HFFc6 (cell line): ENCODE measurements around the gene SELENOO. TPM values are rescaled to one million over a fixed set of nuclear protein-coding genes. Genes with fewer than 3 reads are reported as not detected.
"Not testable (repeated sequence)": the region's sequence is repeated elsewhere in the genome, so short reads cannot be mapped to it uniquely, and the experiment has no call there.

Experiments
- DNase-seq: peaks from one replicate; pipeline ENCODE4 v3.0.0-alpha.2; 2018
- H3K27ac Mint-ChIP-seq: 2 replicates; pipeline ENCODE4 v1.8.0; 2020; ENCODE audit warnings: mild to moderate bottlenecking, mixed read lengths
- H3K27me3 Mint-ChIP-seq: 2 replicates; pipeline ENCODE4 v1.8.0; 2021; ENCODE audit warnings: mild to moderate bottlenecking, moderate library complexity, mixed read lengths; ENCODE audit not compliant: insufficient read depth
- H3K36me3 Mint-ChIP-seq: 2 replicates; pipeline ENCODE4 v1.8.0; 2021; ENCODE audit warnings: low read depth, mixed read lengths
- H3K4me1 Mint-ChIP-seq: 2 replicates; pipeline ENCODE4 v1.8.0; 2020; ENCODE audit warnings: low read depth, mixed read lengths
- H3K4me3 Mint-ChIP-seq: 2 replicates; pipeline ENCODE4 v1.8.0; 2020; ENCODE audit warnings: mild to moderate bottlenecking, moderate library complexity, mixed read lengths
- H3K9me3 Mint-ChIP-seq: 2 replicates; pipeline ENCODE4 v1.8.0; 2020; ENCODE audit warnings: mild to moderate bottlenecking, mixed read lengths
- total RNA-seq, 6 experiments: library from RNA; stranded (reverse); fragmentation: NEBNext Ultra II Directional; extraction: Animal tissue kit (Norgen Biotek cat#: 25700); gene quantifications; 2 replicates in 1 of 6; 3 replicates in 5 of 6; pipeline ENCODE4 v1.2.3, GENCODE V29; 2021
- TF ChIP-seq, protein P1 (sequence below): fragments of 200-600 bp; sonication (generic); IDR thresholded peaks from 2 replicates; pipeline ENCODE4 v1.5.0; 2021; ENCODE audit warnings: antibody characterized with exemption, mild to moderate bottlenecking

The SELENOO gene
- total RNA-seq, 6 experiments from 2014 or later: 14.4 to 18.0 (median 16.0) TPM

DNA sequence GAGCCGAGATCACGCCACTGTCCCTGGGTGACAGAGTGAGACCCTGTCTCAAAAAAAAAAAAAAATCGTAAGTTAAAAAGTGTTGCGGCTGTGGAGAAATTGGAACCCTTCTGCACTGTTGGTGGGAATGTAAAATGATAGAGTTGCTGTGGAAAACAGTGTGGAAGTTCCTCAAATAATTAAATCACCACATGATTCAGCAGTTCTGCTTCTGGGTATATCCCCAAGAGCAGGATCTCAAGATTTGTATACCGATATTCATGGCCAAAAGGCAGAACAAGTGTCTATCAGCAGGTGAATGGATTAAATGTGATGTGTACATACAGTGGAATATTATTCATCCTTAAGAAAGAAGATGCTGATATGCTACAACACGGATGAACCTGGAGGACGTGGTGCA is 3.8 kb downstream of the SELENOO start:
- DNase-seq: no peak
- H3K4me1 Mint-ChIP-seq: peaks cover 10% of the 10 kb centered on the region
- H3K9me3 Mint-ChIP-seq: no peaks in the 10 kb centered on the region
- H3K27ac Mint-ChIP-seq: peak overlapping the region; percentile 43
- H3K36me3 Mint-ChIP-seq: peaks cover 20% of the 10 kb centered on the region
- H3K4me3 Mint-ChIP-seq: no peak overlapping the region
- TF ChIP-seq, protein P1, sequence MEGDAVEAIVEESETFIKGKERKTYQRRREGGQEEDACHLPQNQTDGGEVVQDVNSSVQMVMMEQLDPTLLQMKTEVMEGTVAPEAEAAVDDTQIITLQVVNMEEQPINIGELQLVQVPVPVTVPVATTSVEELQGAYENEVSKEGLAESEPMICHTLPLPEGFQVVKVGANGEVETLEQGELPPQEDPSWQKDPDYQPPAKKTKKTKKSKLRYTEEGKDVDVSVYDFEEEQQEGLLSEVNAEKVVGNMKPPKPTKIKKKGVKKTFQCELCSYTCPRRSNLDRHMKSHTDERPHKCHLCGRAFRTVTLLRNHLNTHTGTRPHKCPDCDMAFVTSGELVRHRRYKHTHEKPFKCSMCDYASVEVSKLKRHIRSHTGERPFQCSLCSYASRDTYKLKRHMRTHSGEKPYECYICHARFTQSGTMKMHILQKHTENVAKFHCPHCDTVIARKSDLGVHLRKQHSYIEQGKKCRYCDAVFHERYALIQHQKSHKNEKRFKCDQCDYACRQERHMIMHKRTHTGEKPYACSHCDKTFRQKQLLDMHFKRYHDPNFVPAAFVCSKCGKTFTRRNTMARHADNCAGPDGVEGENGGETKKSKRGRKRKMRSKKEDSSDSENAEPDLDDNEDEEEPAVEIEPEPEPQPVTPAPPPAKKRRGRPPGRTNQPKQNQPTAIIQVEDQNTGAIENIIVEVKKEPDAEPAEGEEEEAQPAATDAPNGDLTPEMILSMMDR: no peak
- peaks cover 4% of the 10 kb centered on the region; the same call in 1 of the 2 replicates for H3K27me3 Mint-ChIP-seq

DNA sequence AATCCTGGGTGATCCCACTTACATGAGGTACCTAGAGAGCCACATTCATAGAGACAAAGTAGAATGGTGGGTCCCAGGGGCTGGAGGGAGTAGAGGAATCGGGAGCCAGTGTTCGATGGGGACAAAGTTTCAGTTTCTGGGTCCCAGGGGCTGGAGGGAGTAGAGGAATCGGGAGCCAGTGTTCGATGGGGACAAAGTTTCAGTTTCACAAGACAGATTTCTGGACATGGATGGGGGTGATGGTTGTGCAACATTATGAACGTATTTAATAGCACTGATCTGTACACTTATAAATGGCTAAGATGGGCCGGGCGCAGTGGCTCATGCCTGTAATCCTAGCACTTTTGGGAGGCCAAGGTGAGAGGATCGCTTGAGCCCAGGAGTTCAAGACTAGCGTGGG is 4.2 kb downstream of the SELENOO start:
- H3K36me3 Mint-ChIP-seq: peaks cover 24% of the 10 kb centered on the region
- not testable (repeated sequence) for DNase-seq, H3K4me3 Mint-ChIP-seq, H3K9me3 Mint-ChIP-seq, H3K27me3 Mint-ChIP-seq
- peak overlapping the region; percentile 43 for H3K27ac Mint-ChIP-seq
- H3K4me1 Mint-ChIP-seq: peaks cover 10% of the 10 kb centered on the region

DNA sequence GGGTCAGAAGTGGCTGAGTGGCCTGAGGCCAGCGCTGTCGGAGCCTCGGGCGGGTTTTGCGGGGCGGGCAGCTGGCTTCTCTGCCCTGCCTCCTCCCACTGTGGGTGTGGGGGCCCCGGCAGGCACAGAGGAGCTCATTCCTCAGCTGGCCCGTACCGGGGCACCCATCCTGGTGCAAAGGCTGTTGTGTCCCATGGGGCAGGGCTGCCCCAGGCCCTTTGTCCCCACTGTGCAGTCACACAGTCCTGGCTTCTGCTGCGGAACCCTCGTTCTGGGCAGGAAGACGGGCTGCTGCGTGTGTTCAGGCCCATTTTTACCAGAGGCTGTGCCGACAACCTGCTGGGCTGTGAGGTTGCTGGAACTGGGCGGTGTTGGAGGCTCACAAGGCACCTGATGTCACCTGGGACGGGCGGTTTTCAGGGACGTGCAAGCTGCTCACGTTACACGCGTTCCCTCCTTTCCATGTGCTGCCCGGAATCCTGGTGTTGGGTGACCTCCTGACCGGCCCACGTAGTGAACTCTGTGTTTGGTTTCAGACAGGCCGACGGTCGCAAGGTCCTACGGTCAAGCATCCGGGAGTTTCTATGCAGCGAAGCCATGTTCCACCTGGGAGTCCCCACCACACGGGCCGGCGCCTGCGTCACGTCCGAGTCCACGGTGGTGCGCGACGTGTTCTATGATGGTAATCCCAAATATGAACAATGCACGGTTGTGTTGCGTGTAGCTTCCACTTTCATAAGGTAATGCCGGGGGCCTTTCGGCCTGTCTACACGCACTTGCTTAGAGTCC is 5.2 kb downstream of the SELENOO start:
- no peaks in the 10 kb centered on the region for H3K9me3 Mint-ChIP-seq
- peaks cover 26% of the 10 kb centered on the region for H3K36me3 Mint-ChIP-seq
- DNase-seq: no peak
- TF ChIP-seq, protein P1: no peak
- H3K4me3 Mint-ChIP-seq: no peak overlapping the region
- peaks cover 6% of the 10 kb centered on the region for H3K27me3 Mint-ChIP-seq
- no peak overlapping the region for H3K27ac Mint-ChIP-seq
- peaks cover 10% of the 10 kb centered on the region for H3K4me1 Mint-ChIP-seq

DNA sequence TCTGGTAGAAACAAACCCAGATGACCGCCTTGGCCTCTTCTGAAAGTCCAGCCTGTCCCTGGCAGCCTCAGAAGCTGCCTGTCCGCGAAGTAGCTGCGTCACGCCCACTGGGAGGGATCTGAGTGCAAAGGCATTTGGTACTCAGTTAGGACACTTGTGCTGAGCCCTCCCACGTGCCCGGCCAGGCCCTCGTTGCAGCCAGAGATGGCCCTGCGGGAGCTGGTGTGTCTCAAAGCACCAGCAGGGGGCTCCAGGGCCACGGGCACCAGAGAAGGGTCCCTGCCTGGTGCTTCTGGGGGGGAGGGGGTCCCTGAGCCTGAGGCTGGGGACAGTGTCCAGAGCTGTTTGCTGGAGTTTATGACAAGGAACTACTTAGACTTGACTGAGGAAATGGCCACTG is 5.8 kb downstream of the SELENOO start:
- TF ChIP-seq, protein P1: peak; percentile 75
- Mint-ChIP-seq H3K9me3 (no peaks in the 10 kb centered on the region), H3K4me1 (peaks cover 10% of the 10 kb centered on the region), H3K27me3 (peaks cover 8% of the 10 kb centered on the region), H3K36me3 (peaks cover 30% of the 10 kb centered on the region), H3K4me3 (no peak overlapping the region), H3K27ac (no peak overlapping the region)
- DNase-seq: no peak

DNA sequence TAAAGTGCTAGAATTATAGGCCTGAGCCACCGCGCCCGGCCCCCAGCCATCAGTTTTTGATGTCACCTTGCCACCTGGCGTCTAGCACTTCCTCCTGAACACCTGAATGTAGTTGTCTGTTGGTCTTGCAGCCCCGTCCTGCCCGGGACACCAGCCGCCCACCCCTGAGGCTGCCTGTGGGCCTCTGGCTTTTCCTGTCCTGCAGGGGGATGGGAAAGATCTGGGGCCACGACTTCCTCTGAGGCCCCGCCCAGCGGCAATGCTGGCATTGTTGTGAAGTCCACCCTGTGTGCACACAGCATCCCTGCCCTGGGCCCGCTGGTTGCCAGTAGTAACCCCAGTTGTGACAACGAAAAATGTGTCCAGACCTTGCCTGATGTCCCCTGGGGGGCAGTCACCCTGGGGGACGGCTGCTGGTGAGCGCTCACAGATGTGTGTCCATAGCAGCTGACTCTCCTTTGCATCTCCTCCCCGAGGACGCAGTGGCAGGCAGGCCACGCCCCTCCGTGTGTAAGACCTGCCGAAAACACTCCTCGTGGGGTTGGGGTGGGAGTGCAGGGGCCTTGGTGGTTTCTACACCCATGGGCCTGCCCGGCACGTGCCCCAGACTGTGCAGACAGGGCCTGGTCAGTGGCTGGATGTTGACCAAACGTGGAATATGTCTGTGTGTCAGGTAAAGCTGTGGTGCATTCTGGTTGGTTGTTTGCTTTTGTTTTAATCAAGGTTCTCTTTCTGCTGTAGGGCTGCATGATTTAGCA is 6.8 kb downstream of the SELENOO start:
- H3K9me3 Mint-ChIP-seq: no peaks in the 10 kb centered on the region
- no peak overlapping the region for H3K4me3 Mint-ChIP-seq
- peaks cover 3% of the 10 kb centered on the region for H3K4me1 Mint-ChIP-seq
- peaks cover 30% of the 10 kb centered on the region for H3K36me3 Mint-ChIP-seq
- no peak overlapping the region for H3K27ac Mint-ChIP-seq
- TF ChIP-seq, protein P1: no peak
- no peak for DNase-seq
- H3K27me3 Mint-ChIP-seq: peaks cover 8% of the 10 kb centered on the region

DNA sequence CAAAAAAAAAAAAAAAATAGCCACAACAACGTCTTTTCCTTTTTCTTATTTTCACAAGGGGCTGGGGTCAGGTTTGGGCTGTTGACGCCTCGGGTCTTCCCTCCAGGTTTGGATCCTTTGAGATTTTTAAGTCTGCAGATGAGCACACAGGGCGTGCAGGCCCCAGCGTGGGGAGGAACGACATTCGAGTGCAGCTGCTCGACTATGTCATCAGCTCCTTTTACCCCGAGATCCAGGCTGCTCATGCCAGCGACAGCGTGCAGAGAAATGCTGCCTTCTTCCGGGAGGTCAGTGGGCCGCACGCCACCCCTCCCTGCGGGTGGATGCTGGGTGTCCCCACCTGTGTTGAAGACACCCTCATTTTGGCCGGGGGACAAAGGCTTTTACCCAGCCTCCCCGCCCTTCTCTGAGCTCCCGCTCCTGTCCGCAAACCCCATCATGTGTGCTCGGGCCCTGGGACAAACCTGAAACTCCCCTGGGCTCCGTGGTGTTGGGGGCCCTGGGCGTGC is 7.7 kb downstream of the SELENOO start:
- TF ChIP-seq, protein P1: no peak
- Mint-ChIP-seq H3K27me3 (peaks cover 8% of the 10 kb centered on the region), H3K4me3 (no peak overlapping the region), H3K36me3 (peaks cover 32% of the 10 kb centered on the region), H3K27ac (no peak overlapping the region), H3K4me1 (no peaks in the 10 kb centered on the region), H3K9me3 (no peaks in the 10 kb centered on the region)
- no peak for DNase-seq
